Measurements from ENCODE around the gene SLC10A7. TPM values are rescaled to one million over a fixed set of nuclear protein-coding genes. Genes with fewer than 3 reads are reported as not detected.

Gene SLC10A7
- total and polyA plus RNA-seq, 2 of the 8 experiments (the other 6 are each of a cell fraction or from before 2014, with no cell fraction given) = 2.5 to 2.9 TPM

GRCh38 chr4:146238107-146238506 lies 283.6 kb downstream of the SLC10A7 start:
- H2BK120ac ChIP-seq (replicated peaks; ENCODE audit: low read depth, low read length) = no peak overlapping the region
- FAIRE-seq (no peak), DNase-seq (ENCODE audit: low read depth in 1 of 2, low spot score in 2 of 2) (no peak)
- no peak overlapping the region for H3K9ac ChIP-seq (replicated peaks in 1 of 4; ENCODE audit: extremely low read depth in 1 of 4, low read depth in 3 of 4, low read length in 3 of 4)
- no peak overlapping the region for H2BK15ac ChIP-seq (ENCODE audit: low read length)
- no peaks in the 10 kb centered on the region for H3K36me3 ChIP-seq (ENCODE audit: control insufficient read depth in 2 of 4, insufficient read depth in 4 of 4, low read length in 3 of 4)
- no peak overlapping the region for H3K27ac ChIP-seq (ENCODE audit: low read depth, low read length)
- H4K8ac ChIP-seq (ENCODE audit: extremely low read depth, insufficient read depth, low read length) = no peak overlapping the region
- no peak overlapping the region for H4K5ac ChIP-seq (ENCODE audit: insufficient read length, low read depth, low read length)
- no peak overlapping the region for H2AFZ ChIP-seq (ENCODE audit: low read length)
- no peak overlapping the region for H2BK5ac ChIP-seq (ENCODE audit: low read depth, low read length)
- no peak overlapping the region for H3K18ac ChIP-seq (ENCODE audit: extremely low read depth, low read length)
- no peaks in the 10 kb centered on the region for H3K9me3 ChIP-seq (ENCODE audit: insufficient read depth in 2 of 2, low read depth in 1 of 2, low read length in 1 of 2)
- no peak overlapping the region for H3K56ac ChIP-seq (replicated peaks; ENCODE audit: insufficient read length, low read depth, low read length)
- H3K4me3 ChIP-seq (ENCODE audit: extremely low read depth in 1 of 4, insufficient read depth in 2 of 4, low read depth in 3 of 4, low read length in 4 of 4) = no peak overlapping the region
- no peak overlapping the region for H2AK5ac ChIP-seq (ENCODE audit: low read depth, low read length)
- H3K4ac ChIP-seq (replicated peaks; ENCODE audit: insufficient read length, low read depth, low read length) = no peak overlapping the region
- ChIA-PET CTCF (ENCODE audit: partially characterized antibody) (interaction anchor here (0.7 to 1.6 kb wide), 3 partner anchors 10 to 714 kb away, joined by 3 to 4 read pairs (median 4); no protein-coding TSS in a partner anchor), POLR2A (ENCODE audit: partially characterized antibody) (no interaction called here)
- H2BK20ac ChIP-seq (ENCODE audit: low read length) = no peak overlapping the region
- no peaks in the 10 kb centered on the region for H3K27me3 ChIP-seq (replicated peaks in 1 of 4; ENCODE audit: control insufficient read depth in 3 of 4, extremely low read depth in 1 of 4, insufficient read depth in 3 of 4, low read length in 3 of 4)
- WGBS, 2 experiments (ENCODE audit: extremely low coverage in 1 of 2, insufficient coverage in 1 of 2, insufficient read length in 1 of 2, insufficient replicate concordance in 2 of 2, low coverage in 1 of 2, low lambda C conversion rate in 2 of 2, missing lambda C conversion rate in 1 of 2) = 89% methylated on average over 3 of the region's 3 CpGs; no CpG with 5 or more reads in 1 of the 2 experiments
- H3K23ac ChIP-seq (ENCODE audit: insufficient read length) = no peak overlapping the region
- no peaks in the 10 kb centered on the region for H3K79me1 ChIP-seq (ENCODE audit: low read depth, low read length)
- no peaks in the 10 kb centered on the region for H3K23me2 ChIP-seq (ENCODE audit: low read depth, low read length)
- H4K20me1 ChIP-seq (replicated peaks in 1 of 2; ENCODE audit: control insufficient read depth in 1 of 2, insufficient read depth in 2 of 2, low read length in 2 of 2) = no peaks in the 10 kb centered on the region
- H3K79me2 ChIP-seq (ENCODE audit: control insufficient read depth in 1 of 2, insufficient read depth in 2 of 2, low read length in 2 of 2) = no peaks in the 10 kb centered on the region
- H3K4me2 ChIP-seq (ENCODE audit: insufficient read depth in 1 of 2, low read depth in 2 of 2, low read length in 2 of 2) = no peak overlapping the region
- no peak overlapping the region for H2BK12ac ChIP-seq (ENCODE audit: low read depth, low read length)
- peaks cover 0 to 3% (median 0%) of the 10 kb centered on the region in 4 experiments; a peak in 1 of 7 replicates for H3K4me1 ChIP-seq (replicated peaks in 1 of 4; ENCODE audit: control insufficient read depth in 3 of 4, insufficient read depth in 4 of 4, low read length in 3 of 4)
- no peak overlapping the region for H4K91ac ChIP-seq (replicated peaks; ENCODE audit: insufficient read length, low read length)
- no peak overlapping the region for H3K14ac ChIP-seq (ENCODE audit: insufficient read length)
- no peak for TF ChIP-seq POLR2AphosphoS5 (IDR thresholded peaks at IDR 0.05; ENCODE audit: low read depth, low read length)
- no peak for TF ChIP-seq TAF7 (optimal IDR thresholded peaks at IDR 0.05; ENCODE audit: borderline replicate concordance, low read depth, low read length)
- TF ChIP-seq RFX5 (IDR thresholded peaks at IDR 0.05; ENCODE audit: borderline replicate concordance, low read depth, low read length) = no peak
- TF ChIP-seq JUND (IDR thresholded peaks at IDR 0.05; ENCODE audit: low read length) = no peak
- no peak for TF ChIP-seq SP2 (IDR thresholded peaks at IDR 0.05; ENCODE audit: low read length)
- no peak for TF ChIP-seq GABPA (IDR thresholded peaks at IDR 0.05; ENCODE audit: borderline replicate concordance, insufficient read depth, low read length)
- TF ChIP-seq BACH1 (IDR thresholded peaks at IDR 0.05; ENCODE audit: low read length) = no peak
- no peak for TF ChIP-seq TBP (IDR thresholded peaks at IDR 0.05; ENCODE audit: low read depth, low read length)
- TF ChIP-seq CBX8 (IDR thresholded peaks at IDR 0.05; ENCODE audit: borderline replicate concordance, low read depth, low read length) = no peak
- no peak for TF ChIP-seq KDM5A (IDR thresholded peaks at IDR 0.05; ENCODE audit: low read length)
- no peak for TF ChIP-seq TCF12 (IDR thresholded peaks at IDR 0.05; ENCODE audit: low read depth, low read length)
- TF ChIP-seq, protein P1, sequence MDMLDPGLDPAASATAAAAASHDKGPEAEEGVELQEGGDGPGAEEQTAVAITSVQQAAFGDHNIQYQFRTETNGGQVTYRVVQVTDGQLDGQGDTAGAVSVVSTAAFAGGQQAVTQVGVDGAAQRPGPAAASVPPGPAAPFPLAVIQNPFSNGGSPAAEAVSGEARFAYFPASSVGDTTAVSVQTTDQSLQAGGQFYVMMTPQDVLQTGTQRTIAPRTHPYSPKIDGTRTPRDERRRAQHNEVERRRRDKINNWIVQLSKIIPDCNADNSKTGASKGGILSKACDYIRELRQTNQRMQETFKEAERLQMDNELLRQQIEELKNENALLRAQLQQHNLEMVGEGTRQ (IDR thresholded peaks at IDR 0.05; ENCODE audit: low read length) = no peak
- TF ChIP-seq ASH2L (IDR thresholded peaks at IDR 0.05; ENCODE audit: low read length) = no peak
- no peak for TF ChIP-seq ZNF274 (IDR thresholded peaks at IDR 0.05; ENCODE audit: borderline replicate concordance, extremely low read depth, low read length)
- TF ChIP-seq MAFK (IDR thresholded peaks at IDR 0.05; ENCODE audit: low read depth, low read length) = no peak
